GM23338 (cell line): ENCODE measurements around the gene LNX2. TPM values are rescaled to one million over a fixed set of nuclear protein-coding genes. Genes with fewer than 3 reads are reported as not detected.

ENCODE experiments used
- ATAC-seq: fragments of 200-7000 bp; cut with Tn5 transposase; 3 replicates; pipeline ENCODE4 v1.9.1; 2020
- DNase-seq: peaks from one replicate; pipeline ENCODE4 v3.0.0-alpha.2; 2015; ENCODE audit warnings: low spot score
- H2AFZ ChIP-seq: fragments of 200-600 bp; sonication (generic); 2 replicates; pipeline ENCODE4 v1.8.0; 2016; ENCODE audit warnings: antibody characterized with exemption, mild to moderate bottlenecking, moderate library complexity
- H3F3A ChIP-seq: fragments of 200-600 bp; sonication (generic); replicated peaks from 2 replicates; pipeline ENCODE4 v1.8.0; 2017; ENCODE audit warnings: antibody characterized with exemption, mixed run types, low read depth
- H3K27ac ChIP-seq: fragments of 200-600 bp; sonication (generic); 2 replicates; pipeline ENCODE4 v1.6.1; 2016; ENCODE audit warnings: low read depth
- H3K27me3 ChIP-seq: fragments of 200-600 bp; sonication (generic); 2 replicates; pipeline ENCODE4 v1.8.0; 2016; ENCODE audit warnings: mild to moderate bottlenecking, mixed run types, moderate library complexity; ENCODE audit not compliant: insufficient read depth
- H3K36me3 ChIP-seq: fragments of 200-600 bp; sonication (generic); 2 replicates; pipeline ENCODE4 v1.8.0; 2016; ENCODE audit warnings: mild to moderate bottlenecking; ENCODE audit not compliant: insufficient read depth
- H3K4me1 ChIP-seq: fragments of 200-600 bp; sonication (generic); 2 replicates; pipeline ENCODE4 v1.8.0; 2016; ENCODE audit warnings: mild to moderate bottlenecking, moderate library complexity; ENCODE audit not compliant: insufficient read depth
- H3K4me2 ChIP-seq: fragments of 200-600 bp; sonication (generic); 2 replicates; pipeline ENCODE4 v1.7.1; 2017; ENCODE audit warnings: mixed run types
- H3K4me3 ChIP-seq: fragments of 200-600 bp; sonication (generic); 2 replicates; pipeline ENCODE4 v1.6.1; 2016; ENCODE audit warnings: mixed run types
- H3K79me2 ChIP-seq: fragments of 200-600 bp; sonication (generic); replicated peaks from 2 replicates; pipeline ENCODE4 v1.8.0; 2017; ENCODE audit warnings: mild to moderate bottlenecking; ENCODE audit not compliant: insufficient read depth
- H3K9me2 ChIP-seq: fragments of 200-600 bp; sonication (generic); 2 replicates; pipeline ENCODE4 v1.8.0; 2017; ENCODE audit not compliant: insufficient read depth
- H4K20me1 ChIP-seq: fragments of 200-600 bp; sonication (generic); replicated peaks from 2 replicates; pipeline ENCODE4 v1.8.0; 2017; ENCODE audit warnings: mild to moderate bottlenecking; ENCODE audit not compliant: insufficient read depth
- H3K27ac Mint-ChIP-seq: 2 replicates; pipeline ENCODE4 v1.8.0; 2020; ENCODE audit warnings: inconsistent platforms, mild to moderate bottlenecking, moderate library complexity, mixed read lengths
- H3K27me3 Mint-ChIP-seq: 3 replicates; pipeline ENCODE4 v1.8.0; 2022; ENCODE audit warnings: low read depth, mild to moderate bottlenecking, moderate library complexity, mixed read lengths, inconsistent platforms; ENCODE audit not compliant: insufficient read depth, poor library complexity
- H3K36me3 Mint-ChIP-seq: 3 replicates; pipeline ENCODE4 v1.8.0; 2021; ENCODE audit warnings: low read depth, mild to moderate bottlenecking, inconsistent platforms, moderate library complexity, mixed read lengths
- H3K4me1 Mint-ChIP-seq: 3 replicates; pipeline ENCODE4 v1.8.0; 2020; ENCODE audit warnings: mild to moderate bottlenecking, inconsistent platforms, mixed read lengths
- H3K4me3 Mint-ChIP-seq: 3 replicates; pipeline ENCODE4 v1.8.0; 2021; ENCODE audit warnings: moderate library complexity, mild to moderate bottlenecking, inconsistent platforms, mixed read lengths
- H3K9me3 Mint-ChIP-seq: 3 replicates; pipeline ENCODE4 v1.8.0; 2020; ENCODE audit warnings: moderate library complexity, mild to moderate bottlenecking, inconsistent platforms, mixed read lengths
- EZH2 ChIP-seq: fragments of 200-600 bp; sonication (generic); IDR thresholded peaks from one replicate; pipeline ENCODE4 v1.8.0; 2017; ENCODE audit warnings: antibody characterized with exemption, mild to moderate bottlenecking, low read depth; ENCODE audit not compliant: unreplicated experiment
- NANOG ChIP-seq: IDR thresholded peaks from 2 replicates; pipeline ENCODE4 v1.6.1; 2016; ENCODE audit warnings: antibody characterized with exemption, borderline replicate concordance
- polyA plus RNA-seq: library from polyadenylated mRNA; unstranded; fragments of >200 nt; fragmentation: Nextera tagmentation; extraction: Ambion mirVana; gene quantifications from 2 replicates; pipeline ENCODE4 v1.2.1, GENCODE V29; 2016
- total RNA-seq: library from RNA; depleted of rRNA; stranded (reverse); fragments of >200 nt; shearing (Covaris generic); gene quantifications from 2 replicates; pipeline ENCODE4 v1.2.3, GENCODE V29; 2014
- TF ChIP-seq, protein P1 (sequence below): fragments of 250-450 bp; sonication (Bioruptor Pico); IDR thresholded peaks from 2 replicates; pipeline ENCODE4 v1.5.0; 2020; ENCODE audit warnings: mild to moderate bottlenecking, moderate library complexity
- TF ChIP-seq, protein P2 (sequence below): IDR thresholded peaks from 2 replicates; pipeline ENCODE4 v1.6.1; 2016; ENCODE audit warnings: antibody characterized with exemption
- TF ChIP-seq, protein P3 (sequence below): IDR thresholded peaks from one replicate; pipeline ENCODE4 v1.6.1; 2018; ENCODE audit warnings: antibody characterized with exemption; ENCODE audit not compliant: unreplicated experiment

Gene LNX2
- total and polyA plus RNA-seq, 2 experiments from 2014 or later: 3.7 to 18.0 TPM

DNA sequence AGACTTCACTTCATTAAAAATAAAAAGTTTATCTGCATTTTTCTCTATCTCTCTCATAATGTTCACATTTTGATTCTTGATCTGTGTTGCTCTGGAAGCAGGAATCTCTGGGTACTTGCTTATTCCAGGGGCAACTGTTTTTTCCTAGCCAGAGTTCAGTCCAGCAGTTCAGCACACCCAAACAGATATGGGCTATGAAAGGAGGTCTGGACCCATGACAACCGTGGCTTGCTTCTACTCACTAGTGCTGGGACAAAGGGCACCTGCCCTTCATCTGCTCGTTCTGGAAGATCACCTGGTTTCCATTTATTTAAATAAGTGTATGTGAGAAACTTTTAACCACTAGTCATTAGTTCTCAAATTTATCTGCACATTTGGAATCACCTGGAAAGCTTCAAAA, 37.4 kb upstream of the LNX2 start (continued):
- TF ChIP-seq, protein P1, sequence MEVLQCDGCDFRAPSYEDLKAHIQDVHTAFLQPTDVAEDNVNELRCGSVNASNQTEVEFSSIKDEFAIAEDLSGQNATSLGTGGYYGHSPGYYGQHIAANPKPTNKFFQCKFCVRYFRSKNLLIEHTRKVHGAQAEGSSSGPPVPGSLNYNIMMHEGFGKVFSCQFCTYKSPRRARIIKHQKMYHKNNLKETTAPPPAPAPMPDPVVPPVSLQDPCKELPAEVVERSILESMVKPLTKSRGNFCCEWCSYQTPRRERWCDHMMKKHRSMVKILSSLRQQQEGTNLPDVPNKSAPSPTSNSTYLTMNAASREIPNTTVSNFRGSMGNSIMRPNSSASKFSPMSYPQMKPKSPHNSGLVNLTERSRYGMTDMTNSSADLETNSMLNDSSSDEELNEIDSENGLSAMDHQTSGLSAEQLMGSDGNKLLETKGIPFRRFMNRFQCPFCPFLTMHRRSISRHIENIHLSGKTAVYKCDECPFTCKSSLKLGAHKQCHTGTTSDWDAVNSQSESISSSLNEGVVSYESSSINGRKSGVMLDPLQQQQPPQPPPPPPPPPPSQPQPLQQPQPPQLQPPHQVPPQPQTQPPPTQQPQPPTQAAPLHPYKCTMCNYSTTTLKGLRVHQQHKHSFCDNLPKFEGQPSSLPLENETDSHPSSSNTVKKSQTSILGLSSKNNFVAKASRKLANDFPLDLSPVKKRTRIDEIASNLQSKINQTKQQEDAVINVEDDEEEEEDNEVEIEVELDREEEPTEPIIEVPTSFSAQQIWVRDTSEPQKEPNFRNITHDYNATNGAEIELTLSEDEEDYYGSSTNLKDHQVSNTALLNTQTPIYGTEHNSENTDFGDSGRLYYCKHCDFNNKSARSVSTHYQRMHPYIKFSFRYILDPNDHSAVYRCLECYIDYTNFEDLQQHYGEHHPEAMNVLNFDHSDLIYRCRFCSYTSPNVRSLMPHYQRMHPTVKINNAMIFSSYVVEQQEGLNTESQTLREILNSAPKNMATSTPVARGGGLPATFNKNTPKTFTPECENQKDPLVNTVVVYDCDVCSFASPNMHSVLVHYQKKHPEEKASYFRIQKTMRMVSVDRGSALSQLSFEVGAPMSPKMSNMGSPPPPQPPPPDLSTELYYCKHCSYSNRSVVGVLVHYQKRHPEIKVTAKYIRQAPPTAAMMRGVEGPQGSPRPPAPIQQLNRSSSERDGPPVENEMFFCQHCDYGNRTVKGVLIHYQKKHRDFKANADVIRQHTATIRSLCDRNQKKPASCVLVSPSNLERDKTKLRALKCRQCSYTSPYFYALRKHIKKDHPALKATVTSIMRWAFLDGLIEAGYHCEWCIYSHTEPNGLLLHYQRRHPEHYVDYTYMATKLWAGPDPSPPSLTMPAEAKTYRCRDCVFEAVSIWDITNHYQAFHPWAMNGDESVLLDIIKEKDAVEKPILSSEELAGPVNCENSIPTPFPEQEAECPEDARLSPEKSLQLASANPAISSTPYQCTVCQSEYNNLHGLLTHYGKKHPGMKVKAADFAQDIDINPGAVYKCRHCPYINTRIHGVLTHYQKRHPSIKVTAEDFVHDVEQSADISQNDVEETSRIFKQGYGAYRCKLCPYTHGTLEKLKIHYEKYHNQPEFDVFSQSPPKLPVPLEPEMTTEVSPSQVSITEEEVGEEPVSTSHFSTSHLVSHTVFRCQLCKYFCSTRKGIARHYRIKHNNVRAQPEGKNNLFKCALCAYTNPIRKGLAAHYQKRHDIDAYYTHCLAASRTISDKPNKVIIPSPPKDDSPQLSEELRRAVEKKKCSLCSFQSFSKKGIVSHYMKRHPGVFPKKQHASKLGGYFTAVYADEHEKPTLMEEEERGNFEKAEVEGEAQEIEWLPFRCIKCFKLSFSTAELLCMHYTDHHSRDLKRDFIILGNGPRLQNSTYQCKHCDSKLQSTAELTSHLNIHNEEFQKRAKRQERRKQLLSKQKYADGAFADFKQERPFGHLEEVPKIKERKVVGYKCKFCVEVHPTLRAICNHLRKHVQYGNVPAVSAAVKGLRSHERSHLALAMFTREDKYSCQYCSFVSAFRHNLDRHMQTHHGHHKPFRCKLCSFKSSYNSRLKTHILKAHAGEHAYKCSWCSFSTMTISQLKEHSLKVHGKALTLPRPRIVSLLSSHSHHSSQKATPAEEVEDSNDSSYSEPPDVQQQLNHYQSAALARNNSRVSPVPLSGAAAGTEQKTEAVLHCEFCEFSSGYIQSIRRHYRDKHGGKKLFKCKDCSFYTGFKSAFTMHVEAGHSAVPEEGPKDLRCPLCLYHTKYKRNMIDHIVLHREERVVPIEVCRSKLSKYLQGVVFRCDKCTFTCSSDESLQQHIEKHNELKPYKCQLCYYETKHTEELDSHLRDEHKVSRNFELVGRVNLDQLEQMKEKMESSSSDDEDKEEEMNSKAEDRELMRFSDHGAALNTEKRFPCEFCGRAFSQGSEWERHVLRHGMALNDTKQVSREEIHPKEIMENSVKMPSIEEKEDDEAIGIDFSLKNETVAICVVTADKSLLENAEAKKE (CRISPR knock-in tag): no peak
- TF ChIP-seq, protein P2, sequence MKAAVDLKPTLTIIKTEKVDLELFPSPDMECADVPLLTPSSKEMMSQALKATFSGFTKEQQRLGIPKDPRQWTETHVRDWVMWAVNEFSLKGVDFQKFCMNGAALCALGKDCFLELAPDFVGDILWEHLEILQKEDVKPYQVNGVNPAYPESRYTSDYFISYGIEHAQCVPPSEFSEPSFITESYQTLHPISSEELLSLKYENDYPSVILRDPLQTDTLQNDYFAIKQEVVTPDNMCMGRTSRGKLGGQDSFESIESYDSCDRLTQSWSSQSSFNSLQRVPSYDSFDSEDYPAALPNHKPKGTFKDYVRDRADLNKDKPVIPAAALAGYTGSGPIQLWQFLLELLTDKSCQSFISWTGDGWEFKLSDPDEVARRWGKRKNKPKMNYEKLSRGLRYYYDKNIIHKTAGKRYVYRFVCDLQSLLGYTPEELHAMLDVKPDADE: no peak

DNA sequence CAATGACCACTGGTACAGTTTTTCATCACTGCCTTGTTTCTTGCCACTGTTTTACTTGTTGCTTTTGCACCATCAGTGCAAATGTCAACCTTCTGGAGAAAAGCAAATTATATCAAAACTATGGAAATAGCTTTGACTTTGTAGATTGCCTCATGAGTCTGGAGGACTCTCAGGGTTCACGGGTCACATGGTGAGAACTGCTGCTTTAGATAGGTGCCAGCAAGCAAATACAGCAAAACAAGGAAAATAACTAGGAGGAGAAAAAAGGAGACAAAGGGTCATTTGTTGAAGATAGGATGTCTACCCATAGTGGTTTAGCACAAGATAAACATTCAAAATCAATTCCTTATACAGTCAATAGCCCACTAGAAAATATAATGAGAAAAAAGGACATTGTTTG, 34.5 kb upstream of the LNX2 start:
- H3K9me2 ChIP-seq: no peaks in the 10 kb centered on the region
- peaks cover 5% of the 10 kb centered on the region for H3K4me1 Mint-ChIP-seq
- TF ChIP-seq NANOG (no peak), EZH2 (no peak)
- TF ChIP-seq, protein P3, sequence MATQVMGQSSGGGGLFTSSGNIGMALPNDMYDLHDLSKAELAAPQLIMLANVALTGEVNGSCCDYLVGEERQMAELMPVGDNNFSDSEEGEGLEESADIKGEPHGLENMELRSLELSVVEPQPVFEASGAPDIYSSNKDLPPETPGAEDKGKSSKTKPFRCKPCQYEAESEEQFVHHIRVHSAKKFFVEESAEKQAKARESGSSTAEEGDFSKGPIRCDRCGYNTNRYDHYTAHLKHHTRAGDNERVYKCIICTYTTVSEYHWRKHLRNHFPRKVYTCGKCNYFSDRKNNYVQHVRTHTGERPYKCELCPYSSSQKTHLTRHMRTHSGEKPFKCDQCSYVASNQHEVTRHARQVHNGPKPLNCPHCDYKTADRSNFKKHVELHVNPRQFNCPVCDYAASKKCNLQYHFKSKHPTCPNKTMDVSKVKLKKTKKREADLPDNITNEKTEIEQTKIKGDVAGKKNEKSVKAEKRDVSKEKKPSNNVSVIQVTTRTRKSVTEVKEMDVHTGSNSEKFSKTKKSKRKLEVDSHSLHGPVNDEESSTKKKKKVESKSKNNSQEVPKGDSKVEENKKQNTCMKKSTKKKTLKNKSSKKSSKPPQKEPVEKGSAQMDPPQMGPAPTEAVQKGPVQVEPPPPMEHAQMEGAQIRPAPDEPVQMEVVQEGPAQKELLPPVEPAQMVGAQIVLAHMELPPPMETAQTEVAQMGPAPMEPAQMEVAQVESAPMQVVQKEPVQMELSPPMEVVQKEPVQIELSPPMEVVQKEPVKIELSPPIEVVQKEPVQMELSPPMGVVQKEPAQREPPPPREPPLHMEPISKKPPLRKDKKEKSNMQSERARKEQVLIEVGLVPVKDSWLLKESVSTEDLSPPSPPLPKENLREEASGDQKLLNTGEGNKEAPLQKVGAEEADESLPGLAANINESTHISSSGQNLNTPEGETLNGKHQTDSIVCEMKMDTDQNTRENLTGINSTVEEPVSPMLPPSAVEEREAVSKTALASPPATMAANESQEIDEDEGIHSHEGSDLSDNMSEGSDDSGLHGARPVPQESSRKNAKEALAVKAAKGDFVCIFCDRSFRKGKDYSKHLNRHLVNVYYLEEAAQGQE: no peak
- TF ChIP-seq, protein P2: no peak

More for the DNA sequence above, 34.5 kb upstream of the LNX2 start:
- H3K4me3 ChIP-seq: no peak overlapping the region
- peaks cover 15% of the 10 kb centered on the region for H3K36me3 ChIP-seq
- no peak overlapping the region for H2AFZ ChIP-seq
- H3K27ac ChIP-seq: no peak overlapping the region
- no peaks in the 10 kb centered on the region for H3K27me3 ChIP-seq
- H3K4me2 ChIP-seq: no peak overlapping the region
- no peaks in the 10 kb centered on the region for H3F3A ChIP-seq
- H3K9me3 Mint-ChIP-seq: peaks cover 13% of the 10 kb centered on the region
- DNase-seq (no peak), ATAC-seq (no peak)
- H3K27ac Mint-ChIP-seq: no peak overlapping the region
- H3K4me3 Mint-ChIP-seq: no peak overlapping the region
- peaks cover 14% of the 10 kb centered on the region for H4K20me1 ChIP-seq
- peaks cover 30% of the 10 kb centered on the region for H3K36me3 Mint-ChIP-seq
- H3K4me1 ChIP-seq: 0 out of 2 replicates have a peak, but pooled peaks cover 6% of the 10 kb centered on the region
- H3K79me2 ChIP-seq: 0 out of 2 replicates have a peak, but pooled peaks cover 7% of the 10 kb centered on the region
- no peaks in the 10 kb centered on the region for H3K27me3 Mint-ChIP-seq
